ENCODE data around the gene ADGRA1. TPM values are rescaled to one million over a fixed set of nuclear protein-coding genes. Genes with fewer than 3 reads are reported as not detected.
"Not testable (repeated sequence)": the region's sequence is repeated elsewhere in the genome, so short reads cannot be mapped to it uniquely, and the experiment has no call there.

The ADGRA1 gene
- total and polyA plus RNA-seq, 2 donors (not counting 3 experiments of a cell fraction or from before 2014, with no cell fraction given), result not detected

- ChIA-PET POLR2A (no interaction called here), CTCF (no interaction called here)
- Histone ChIP-seq H3K4me1 (ENCODE audit: control insufficient read depth, extremely low read depth, insufficient read depth, low read length) (no peaks in the 10 kb centered on the region), H4K20me1 (replicated peaks; ENCODE audit: control insufficient read depth, extremely low read depth, insufficient read depth, low read length) (no peaks in the 10 kb centered on the region), H3K27ac (ENCODE audit: insufficient read depth, low read depth, low read length) (no peak overlapping the region), H3K9me1 (replicated peaks; ENCODE audit: control insufficient read depth, extremely low read depth, insufficient read depth, low read length) (no peaks in the 10 kb centered on the region), H3K4me3 (replicated peaks in 1 of 3; ENCODE audit: insufficient read depth in 1 of 3, low read depth in 1 of 3, low read length in 3 of 3) (no peak overlapping the region), H3K4me2 (ENCODE audit: insufficient read depth, low read length) (no peak overlapping the region), H3K36me3 (ENCODE audit: control insufficient read depth in 2 of 2, extremely low read depth in 1 of 2, insufficient read depth in 2 of 2, low read length in 2 of 2) (no peaks in the 10 kb centered on the region), H3K79me2 (ENCODE audit: control insufficient read depth, insufficient read depth, low read length) (no peaks in the 10 kb centered on the region), H3K9ac (replicated peaks; ENCODE audit: extremely low read depth, insufficient read depth, low read length) (no peak overlapping the region), H3K27me3 (ENCODE audit: control insufficient read depth in 2 of 2, insufficient read depth in 2 of 2, low read length in 2 of 2) (no peaks in the 10 kb centered on the region), H3K9me3 (replicated peaks; ENCODE audit: control insufficient read depth, insufficient read depth, low read length) (peaks cover 2% of the 10 kb centered on the region), H2AFZ (ENCODE audit: low read depth, low read length) (no peak overlapping the region)
- BruUV-seq (replicated peaks), result no TSS peak
- FAIRE-seq (no peak), DNase-seq (ENCODE audit: low read depth, low spot score) (no peak)
- TF ChIP-seq FOS (IDR thresholded peaks at IDR 0.05; ENCODE audit: borderline replicate concordance, insufficient read depth, low read length) (no peak), MYC (IDR thresholded peaks at IDR 0.05; ENCODE audit: low read depth, low read length) (no peak), POLR2AphosphoS5 (IDR thresholded peaks at IDR 0.05; ENCODE audit: insufficient read depth, low read depth, low read length) (no peak), GATA2 (IDR thresholded peaks at IDR 0.05; ENCODE audit: insufficient read depth, insufficient read length, low read depth, low read length) (no peak), JUN (IDR thresholded peaks at IDR 0.05; ENCODE audit: borderline replicate concordance, insufficient read depth, insufficient read length, low read depth) (no peak)
- intact Hi-C loops (cut with micrococcal nuclease), result no loop called here
- dilution Hi-C loops (cut with MboI; ENCODE audit: extremely low pct_ligation_motif_present, low sequenced_read_pairs), result no loop called here
Observed at GRCh38 chr10:133052076-133052475, 35.6 kb upstream of the ADGRA1 start.

- H3K4me3 ChIP-seq (replicated peaks in 1 of 3; ENCODE audit: insufficient read depth in 1 of 3, low read depth in 1 of 3, low read length in 3 of 3); H4K20me1 ChIP-seq (replicated peaks; ENCODE audit: control insufficient read depth, extremely low read depth, insufficient read depth, low read length); dilution Hi-C loops (cut with MboI; ENCODE audit: extremely low pct_ligation_motif_present, low sequenced_read_pairs); H3K79me2 ChIP-seq (ENCODE audit: control insufficient read depth, insufficient read depth, low read length); H3K27ac ChIP-seq (ENCODE audit: insufficient read depth, low read depth, low read length); H3K9ac ChIP-seq (replicated peaks; ENCODE audit: extremely low read depth, insufficient read depth, low read length); BruUV-seq (replicated peaks); FAIRE-seq; POLR2A ChIA-PET; H3K27me3 ChIP-seq (ENCODE audit: control insufficient read depth in 2 of 2, insufficient read depth in 2 of 2, low read length in 2 of 2); H3K9me3 ChIP-seq (replicated peaks; ENCODE audit: control insufficient read depth, insufficient read depth, low read length); DNase-seq (ENCODE audit: low read depth, low spot score); CTCF ChIA-PET; H3K4me2 ChIP-seq (ENCODE audit: insufficient read depth, low read length); H2AFZ ChIP-seq (ENCODE audit: low read depth, low read length); H3K4me1 ChIP-seq (ENCODE audit: control insufficient read depth, extremely low read depth, insufficient read depth, low read length); H3K9me1 ChIP-seq (replicated peaks; ENCODE audit: control insufficient read depth, extremely low read depth, insufficient read depth, low read length); intact Hi-C loops (cut with micrococcal nuclease); H3K36me3 ChIP-seq (ENCODE audit: control insufficient read depth in 2 of 2, extremely low read depth in 1 of 2, insufficient read depth in 2 of 2, low read length in 2 of 2): not testable (repeated sequence)
Observed at GRCh38 chr10:133053527-133054133, 34.1 kb upstream of the ADGRA1 start.
